T-helper 22 cell (primary cell): Measurements from ENCODE around the gene RAD50.
"Not testable (repeated sequence)": the region's sequence is repeated elsewhere in the genome, so short reads cannot be mapped to it uniquely, and the experiment has no call there.

Source experiments
- DNase-seq: peaks from one replicate; pipeline ENCODE4 v3.0.0-alpha.2; 2020; ENCODE audit warnings: low read depth

The RAD50 gene

GRCh38 chr5:132633587-132633986, 76.8 kb downstream of the RAD50 start:
- DNase-seq: not testable (repeated sequence)

- no peak for DNase-seq
Measured at GRCh38 chr5:132635873-132636272, 79.1 kb downstream of the RAD50 start.

- DNase-seq: no peak
Measured at GRCh38 chr5:132637241-132637640, 80.5 kb downstream of the RAD50 start.

GRCh38 chr5:132639706-132640130, 82.9 kb downstream of the RAD50 start:
- no peak for DNase-seq

GRCh38 chr5:132640613-132641012, 83.8 kb downstream of the RAD50 start:
- DNase-seq: no peak

- DNase-seq: no peak
Measured at GRCh38 chr5:132641241-132641723, 84.5 kb downstream of the RAD50 start.

GRCh38 chr5:132641841-132642240, 85.1 kb downstream of the RAD50 start:
- no peak for DNase-seq

- no peak for DNase-seq
Measured at GRCh38 chr5:132644177-132644576, 87.4 kb downstream of the RAD50 start.

GRCh38 chr5:132646583-132647266, 89.9 kb downstream of the RAD50 start:
- no peak for DNase-seq

GRCh38 chr5:132647473-132647872, 90.7 kb downstream of the RAD50 start:
- no peak for DNase-seq

GRCh38 chr5:132648355-132648754, 91.6 kb downstream of the RAD50 start:
- no peak for DNase-seq

GRCh38 chr5:132651838-132652469, 95.2 kb downstream of the RAD50 start:
- no peak for DNase-seq

- no peak for DNase-seq
Measured at GRCh38 chr5:132653716-132654115, 96.9 kb downstream of the RAD50 start.

- DNase-seq: no peak
Measured at GRCh38 chr5:132655821-132656773, 99.3 kb downstream of the RAD50 start.

GRCh38 chr5:132656774-132657355, 100.1 kb downstream of the RAD50 start:
- DNase-seq: no peak

GRCh38 chr5:132657676-132658380, 101.1 kb downstream of the RAD50 start, which contains the start of gene IL13:
Gene IL13 (plus strand): TSS chr5:132658173. CDS start chr5:132658187, 14 bp downstream.
- no peak for DNase-seq

- no peak for DNase-seq
Measured at GRCh38 chr5:132658381-132659302, 101.9 kb downstream of the RAD50 start.

GRCh38 chr5:132659598-132660493, 103.1 kb downstream of the RAD50 start:
- no peak for DNase-seq
